HEK293T (cell line): ENCODE results near the gene MAGI3.

Source experiments
- BHLHE40 ChIP-seq: fragments of 450-650 bp; IDR thresholded peaks from 2 replicates; pipeline ENCODE4 v1.6.1; 2016; ENCODE audit warnings: mild to moderate bottlenecking, moderate library complexity, borderline replicate concordance
- FOXA1 ChIP-seq: fragments of 450-650 bp; IDR thresholded peaks from 2 replicates; pipeline ENCODE4 v1.6.1; 2016; ENCODE audit warnings: mild to moderate bottlenecking
- FOXK2 ChIP-seq: fragments of 450-650 bp; IDR thresholded peaks from 2 replicates; pipeline ENCODE4 v1.6.1; 2016; ENCODE audit warnings: mild to moderate bottlenecking
- FOXM1 ChIP-seq: fragments of 450-650 bp; IDR thresholded peaks from 2 replicates; pipeline ENCODE4 v1.6.1; 2017; ENCODE audit warnings: mild to moderate bottlenecking, borderline replicate concordance
- SP1 ChIP-seq: fragments of 450-650 bp; IDR thresholded peaks from 2 replicates; pipeline ENCODE4 v1.6.1; 2017
- SUZ12 ChIP-seq: fragments of 450-650 bp; IDR thresholded peaks from 2 replicates; pipeline ENCODE4 v1.6.1; 2016; ENCODE audit warnings: mild to moderate bottlenecking
- TF ChIP-seq, protein P1 (sequence below): fragments of 450-650 bp; IDR thresholded peaks from 2 replicates; pipeline ENCODE4 v1.6.1; 2016

DNA sequence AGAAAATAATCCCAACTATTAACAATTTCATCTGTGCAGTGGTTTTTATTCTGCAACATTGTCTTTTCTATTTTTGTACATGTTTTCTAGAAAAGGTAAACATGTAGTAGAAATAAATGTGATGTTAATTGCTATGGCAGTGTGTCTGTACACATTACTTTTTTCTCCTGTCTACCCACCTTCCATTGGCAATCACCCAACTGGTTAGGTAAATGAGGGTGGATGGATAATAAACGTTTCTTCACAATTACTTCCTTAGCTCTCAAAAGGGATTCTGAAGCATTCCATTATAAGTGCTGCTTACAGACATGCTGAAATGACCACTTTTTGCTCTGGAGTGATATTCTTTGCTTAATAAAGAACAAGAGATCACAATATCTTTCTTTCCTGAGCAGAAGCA is 61.4 kb downstream of the MAGI3 start:
- TF ChIP-seq FOXA1 (no peak), BHLHE40 (no peak), FOXK2 (no peak), FOXM1 (no peak), SP1 (no peak), SUZ12 (no peak)
- TF ChIP-seq, protein P1, sequence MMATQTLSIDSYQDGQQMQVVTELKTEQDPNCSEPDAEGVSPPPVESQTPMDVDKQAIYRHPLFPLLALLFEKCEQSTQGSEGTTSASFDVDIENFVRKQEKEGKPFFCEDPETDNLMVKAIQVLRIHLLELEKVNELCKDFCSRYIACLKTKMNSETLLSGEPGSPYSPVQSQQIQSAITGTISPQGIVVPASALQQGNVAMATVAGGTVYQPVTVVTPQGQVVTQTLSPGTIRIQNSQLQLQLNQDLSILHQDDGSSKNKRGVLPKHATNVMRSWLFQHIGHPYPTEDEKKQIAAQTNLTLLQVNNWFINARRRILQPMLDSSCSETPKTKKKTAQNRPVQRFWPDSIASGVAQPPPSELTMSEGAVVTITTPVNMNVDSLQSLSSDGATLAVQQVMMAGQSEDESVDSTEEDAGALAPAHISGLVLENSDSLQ = no peak
